Measurements from ENCODE around the gene TSPAN33.
"Not testable (repeated sequence)": the region's sequence is repeated elsewhere in the genome, so short reads cannot be mapped to it uniquely, and the experiment has no call there.

Gene TSPAN33

GRCh38 chr7:129209067-129209926, 64.8 kb downstream of the TSPAN33 start:
- no peak for DNase-seq

- DNase-seq, result peak; percentile 52 to 70
Observed at GRCh38 chr7:129210256-129210988, 65.9 kb downstream of the TSPAN33 start.

GRCh38 chr7:129210989-129211312, 66.4 kb downstream of the TSPAN33 start:
- no peak for DNase-seq

GRCh38 chr7:129212126-129212525, 67.6 kb downstream of the TSPAN33 start:
- DNase-seq, result no peak

- no peak for DNase-seq
Observed at GRCh38 chr7:129212596-129212995, 68.1 kb downstream of the TSPAN33 start.

- DNase-seq, result no peak
Observed at GRCh38 chr7:129213828-129214227, 69.3 kb downstream of the TSPAN33 start.

GRCh38 chr7:129215691-129216090, 71.2 kb downstream of the TSPAN33 start:
- not testable (repeated sequence) for DNase-seq

- DNase-seq, result not testable (repeated sequence)
Observed at GRCh38 chr7:129216101-129216715, 71.7 kb downstream of the TSPAN33 start.

GRCh38 chr7:129216821-129217416, 72.4 kb downstream of the TSPAN33 start:
- DNase-seq, result not testable (repeated sequence)

- DNase-seq, result peak; percentile 78 to 83
Observed at GRCh38 chr7:129218514-129219062, 74.1 kb downstream of the TSPAN33 start.

GRCh38 chr7:129219166-129219565, 74.7 kb downstream of the TSPAN33 start:
- not testable (repeated sequence) for DNase-seq
